Measurements from ENCODE around the gene TSPOAP1.

Gene TSPOAP1

GRCh38 chr17:58306131-58306951 is 22.3 kb downstream of the TSPOAP1 start:
- DNase-seq (ENCODE audit: low read depth): no peak
- H3K4me3 ChIP-seq (ENCODE audit: low read depth, low read length): no peak overlapping the region
- TF ChIP-seq CTCF (IDR thresholded peaks at IDR 0.05; ENCODE audit: insufficient read depth, low read depth, low read length, missing control alignments): no peak

GRCh38 chr17:58305626-58306025 is 23.0 kb downstream of the TSPOAP1 start:
- TF ChIP-seq CTCF (IDR thresholded peaks at IDR 0.05; ENCODE audit: insufficient read depth, low read depth, low read length, missing control alignments): no peak
- H3K4me3 ChIP-seq (ENCODE audit: low read depth, low read length): no peak overlapping the region
- no peak for DNase-seq (ENCODE audit: low read depth)

- DNase-seq (ENCODE audit: low read depth): no peak
- no peak overlapping the region for H3K4me3 ChIP-seq (ENCODE audit: low read depth, low read length)
- no peak for TF ChIP-seq CTCF (IDR thresholded peaks at IDR 0.05; ENCODE audit: insufficient read depth, low read depth, low read length, missing control alignments)
Measured at GRCh38 chr17:58304750-58305486, 23.7 kb downstream of the TSPOAP1 start.

- no peak overlapping the region for H3K4me3 ChIP-seq (ENCODE audit: low read depth, low read length)
- peak; percentile 91 for TF ChIP-seq CTCF (IDR thresholded peaks at IDR 0.05; ENCODE audit: insufficient read depth, low read depth, low read length, missing control alignments)
- DNase-seq (ENCODE audit: low read depth): peak; percentile 74
Measured at GRCh38 chr17:58303971-58304749, 24.4 kb downstream of the TSPOAP1 start.

GRCh38 chr17:58302919-58303585 is 25.5 kb downstream of the TSPOAP1 start:
- no peak for TF ChIP-seq CTCF (IDR thresholded peaks at IDR 0.05; ENCODE audit: insufficient read depth, low read depth, low read length, missing control alignments)
- DNase-seq (ENCODE audit: low read depth): no peak
- H3K4me3 ChIP-seq (ENCODE audit: low read depth, low read length): no peak overlapping the region

GRCh38 chr17:58302171-58302918 is 26.2 kb downstream of the TSPOAP1 start:
- no peak for TF ChIP-seq CTCF (IDR thresholded peaks at IDR 0.05; ENCODE audit: insufficient read depth, low read depth, low read length, missing control alignments)
- no peak for DNase-seq (ENCODE audit: low read depth)
- H3K4me3 ChIP-seq (ENCODE audit: low read depth, low read length): no peak overlapping the region
